22Rv1 (cell line): ENCODE data around the gene LSAMP.

Experiments
- H3K27ac ChIP-seq: fragments of 450-650 bp; 2 replicates; pipeline ENCODE4 v1.5.1; 2017
- ZFX ChIP-seq: fragments of 450-650 bp; IDR thresholded peaks from 2 replicates; pipeline ENCODE4 v1.6.1; 2017; ENCODE audit warnings: antibody characterized with exemption, borderline replicate concordance
- TF ChIP-seq, protein P1 (sequence below): fragments of 450-650 bp; IDR thresholded peaks from 2 replicates; pipeline ENCODE4 v1.5.1; 2017; ENCODE audit warnings: mild to moderate bottlenecking

The LSAMP gene

DNA sequence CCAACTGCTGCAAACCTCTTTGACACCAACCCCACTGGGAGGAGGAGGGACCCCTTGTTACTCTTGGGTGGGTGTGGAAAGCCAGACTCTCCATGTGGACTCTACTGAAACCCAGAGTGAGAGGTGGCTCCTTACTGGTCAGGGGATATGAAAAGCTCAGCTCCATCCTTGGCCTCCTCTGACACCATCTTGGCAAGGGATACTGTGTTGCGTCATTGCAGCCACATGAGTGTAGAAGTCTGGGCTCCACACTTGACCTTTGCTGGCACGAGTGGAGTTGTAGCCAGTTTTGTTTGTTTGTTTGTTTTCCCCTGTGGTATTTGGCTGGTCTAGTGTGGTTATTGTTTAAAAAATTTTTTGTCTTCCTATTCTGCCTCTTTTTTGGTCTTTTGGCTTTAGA, 532.9 kb downstream of the LSAMP start:
- TF ChIP-seq ZFX, result no peak

DNA sequence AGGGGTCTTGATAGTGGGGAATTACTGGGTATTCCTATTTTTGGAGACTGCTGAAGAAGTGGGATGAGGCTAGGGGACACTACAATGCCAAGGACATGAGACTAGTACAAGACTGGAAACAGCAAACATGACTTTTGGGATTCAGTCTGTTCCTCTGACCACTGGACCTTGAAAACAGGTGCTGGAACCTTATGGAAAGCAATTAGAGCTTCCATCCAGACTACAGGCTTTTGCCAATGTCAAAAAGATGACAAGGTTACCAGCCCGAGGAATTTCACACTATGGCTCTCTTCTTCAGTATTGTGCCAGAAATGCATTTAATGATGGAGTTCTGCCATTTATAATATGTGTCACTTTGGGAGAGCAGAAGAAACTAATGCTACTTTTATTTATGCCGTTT, 539.4 kb downstream of the LSAMP start:
- H3K27ac ChIP-seq, result no peak overlapping the region
- TF ChIP-seq, protein P1, sequence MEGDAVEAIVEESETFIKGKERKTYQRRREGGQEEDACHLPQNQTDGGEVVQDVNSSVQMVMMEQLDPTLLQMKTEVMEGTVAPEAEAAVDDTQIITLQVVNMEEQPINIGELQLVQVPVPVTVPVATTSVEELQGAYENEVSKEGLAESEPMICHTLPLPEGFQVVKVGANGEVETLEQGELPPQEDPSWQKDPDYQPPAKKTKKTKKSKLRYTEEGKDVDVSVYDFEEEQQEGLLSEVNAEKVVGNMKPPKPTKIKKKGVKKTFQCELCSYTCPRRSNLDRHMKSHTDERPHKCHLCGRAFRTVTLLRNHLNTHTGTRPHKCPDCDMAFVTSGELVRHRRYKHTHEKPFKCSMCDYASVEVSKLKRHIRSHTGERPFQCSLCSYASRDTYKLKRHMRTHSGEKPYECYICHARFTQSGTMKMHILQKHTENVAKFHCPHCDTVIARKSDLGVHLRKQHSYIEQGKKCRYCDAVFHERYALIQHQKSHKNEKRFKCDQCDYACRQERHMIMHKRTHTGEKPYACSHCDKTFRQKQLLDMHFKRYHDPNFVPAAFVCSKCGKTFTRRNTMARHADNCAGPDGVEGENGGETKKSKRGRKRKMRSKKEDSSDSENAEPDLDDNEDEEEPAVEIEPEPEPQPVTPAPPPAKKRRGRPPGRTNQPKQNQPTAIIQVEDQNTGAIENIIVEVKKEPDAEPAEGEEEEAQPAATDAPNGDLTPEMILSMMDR, result no peak
- TF ChIP-seq ZFX, result no peak

More for the DNA sequence above, 532.9 kb downstream of the LSAMP start:
- no peak overlapping the region for H3K27ac ChIP-seq

DNA sequence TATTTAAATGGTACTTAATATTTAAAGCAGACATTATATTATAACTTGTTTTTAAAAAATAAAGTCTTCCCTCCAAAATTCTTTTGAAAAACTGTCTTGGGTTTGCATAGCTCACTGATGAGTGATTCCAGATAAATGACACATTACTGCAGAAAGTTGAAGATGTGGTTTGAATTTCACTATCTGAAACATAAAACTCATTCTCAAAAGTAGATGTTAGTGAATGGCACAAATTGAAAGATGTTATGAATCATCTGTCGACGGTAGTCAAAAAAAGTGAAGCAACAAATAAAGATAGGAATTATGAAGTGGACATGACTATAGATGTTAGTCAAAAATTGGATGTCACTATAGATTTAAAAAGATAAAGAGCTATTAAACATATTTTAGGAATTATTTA, 541.4 kb downstream of the LSAMP start:
- no peak overlapping the region for H3K27ac ChIP-seq
- TF ChIP-seq ZFX, result no peak
- TF ChIP-seq, protein P1, result no peak

DNA sequence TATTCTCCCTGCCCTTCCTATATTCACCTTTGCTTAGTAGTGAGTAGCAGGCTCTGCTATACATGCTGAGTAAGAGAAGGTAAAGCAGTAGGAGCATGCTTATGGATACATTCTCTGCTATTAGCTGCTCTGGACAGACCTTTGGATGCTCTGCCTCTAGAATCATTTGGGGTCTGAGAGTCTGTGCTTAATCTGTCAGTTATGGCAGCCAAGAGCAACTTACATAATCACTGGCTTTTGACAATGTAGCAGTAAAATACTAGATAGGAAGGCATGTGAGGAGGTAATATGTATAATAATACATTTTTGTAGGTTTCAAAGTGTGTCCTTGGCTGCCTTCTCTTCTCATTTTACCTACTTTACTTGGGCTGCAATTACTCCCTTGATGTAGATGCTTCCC, 544.3 kb downstream of the LSAMP start:
- TF ChIP-seq, protein P1, result no peak
- no peak overlapping the region for H3K27ac ChIP-seq

DNA sequence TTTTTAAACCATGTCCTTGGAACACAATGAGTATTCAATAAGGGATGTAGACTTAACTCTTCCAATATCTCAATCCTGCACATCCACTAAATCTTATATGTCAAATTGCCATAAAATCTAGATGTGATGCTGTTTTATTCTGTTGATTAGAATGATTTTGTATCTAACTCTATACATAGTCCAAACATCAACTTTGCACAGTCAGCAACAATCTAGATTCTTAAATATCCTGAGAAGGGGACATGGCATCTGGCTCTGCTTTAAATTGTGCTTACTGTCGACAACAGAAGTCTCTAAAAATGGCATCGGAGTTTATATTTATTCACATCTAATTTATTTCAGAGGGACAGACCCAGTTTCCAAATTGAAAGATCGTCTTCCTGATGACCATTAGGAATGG, 545.8 kb downstream of the LSAMP start:
- H3K27ac ChIP-seq, result no peak overlapping the region
- TF ChIP-seq ZFX, result no peak
- TF ChIP-seq, protein P1, result no peak

DNA sequence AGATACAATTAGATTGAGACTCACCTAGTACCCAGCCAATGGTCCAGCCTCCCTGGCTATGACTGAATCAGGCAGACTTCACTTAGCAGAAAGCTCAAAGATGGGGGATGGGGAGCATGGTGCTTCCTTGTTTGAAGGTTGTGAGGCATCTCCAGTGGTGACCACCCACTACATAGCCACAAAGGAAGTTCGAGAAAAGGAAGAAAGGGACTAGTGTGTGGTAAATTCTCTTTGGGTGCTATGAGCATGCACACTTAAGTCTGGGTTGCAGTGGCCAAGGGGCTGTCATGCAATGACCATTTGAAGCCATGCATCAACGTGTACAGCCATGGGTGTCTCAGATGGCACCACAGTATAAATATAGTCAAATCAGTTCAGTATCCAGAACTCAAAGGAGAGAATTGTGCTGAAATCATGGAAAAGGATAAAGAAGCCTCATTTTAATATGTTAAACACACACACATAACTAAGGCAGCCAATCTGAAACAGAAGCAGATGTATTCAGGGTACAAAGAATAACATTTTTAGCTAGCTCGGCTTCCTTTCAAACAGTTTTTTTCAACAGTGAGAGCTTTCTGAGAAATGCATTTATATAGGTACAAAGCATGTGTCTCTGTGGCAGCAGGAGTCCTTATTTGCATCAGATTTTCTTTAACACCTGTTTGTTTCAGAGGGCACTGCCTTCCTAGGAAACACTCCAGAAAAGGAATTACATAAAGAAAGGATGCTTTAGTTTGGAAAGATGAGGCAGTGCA, 546.5 kb downstream of the LSAMP start:
- H3K27ac ChIP-seq, result no peak overlapping the region
- TF ChIP-seq, protein P1, result no peak
- TF ChIP-seq ZFX, result no peak

DNA sequence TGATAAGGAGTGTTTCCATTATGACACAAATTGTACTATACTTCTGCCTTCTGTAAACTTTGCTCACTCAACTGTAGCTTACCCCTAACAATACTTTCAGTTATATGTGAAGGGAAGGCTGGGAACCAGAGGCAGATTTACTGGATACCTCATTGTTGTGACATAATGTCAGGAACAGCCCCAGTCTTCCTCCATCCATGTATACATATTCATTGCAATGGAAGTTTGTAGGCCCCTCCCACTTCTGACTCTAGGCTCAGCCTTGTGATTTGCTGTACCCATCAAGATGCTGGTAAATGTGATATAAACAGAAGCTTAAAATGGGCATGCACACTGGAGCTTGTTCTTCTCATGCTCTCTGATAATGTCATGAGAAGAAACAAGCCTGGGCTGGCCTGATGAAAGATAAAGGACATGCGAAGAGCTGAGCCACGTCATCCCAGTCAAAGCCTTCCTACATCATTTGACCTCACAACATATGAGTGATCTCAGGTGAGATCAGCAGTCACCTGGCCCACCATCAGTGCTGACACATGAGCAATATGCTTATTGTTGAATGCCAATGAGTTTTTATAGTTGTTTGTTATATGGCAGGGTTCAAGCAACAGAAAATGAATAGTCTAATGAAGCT, 554.2 kb downstream of the LSAMP start:
- no peak overlapping the region for H3K27ac ChIP-seq
- TF ChIP-seq, protein P1, result no peak
- no peak for TF ChIP-seq ZFX

DNA sequence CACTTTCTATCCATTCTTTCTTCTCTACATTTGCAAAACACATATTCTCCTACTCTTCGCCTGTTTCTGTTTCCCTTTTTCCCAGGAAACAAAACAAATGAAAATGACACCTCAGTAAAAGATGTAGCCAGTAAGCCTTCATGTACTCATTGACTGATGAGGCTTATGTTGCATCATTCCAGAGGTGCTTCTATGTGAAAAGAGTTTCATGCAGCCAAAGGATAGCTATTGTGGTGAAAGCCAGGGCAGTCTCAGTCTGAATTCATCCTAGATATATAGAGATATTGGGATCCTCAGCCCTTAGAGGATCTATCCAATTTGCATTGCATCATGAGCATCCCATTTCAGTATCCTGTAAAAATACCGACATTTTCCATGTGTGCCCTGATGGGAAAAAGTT, 554.7 kb downstream of the LSAMP start:
- TF ChIP-seq ZFX, result no peak
- TF ChIP-seq, protein P1, result no peak

More for the DNA sequence above, 554.7 kb downstream of the LSAMP start:
- no peak overlapping the region for H3K27ac ChIP-seq
